ENCODE measurements around the gene EML1.
"Not testable (repeated sequence)": the region's sequence is repeated elsewhere in the genome, so short reads cannot be mapped to it uniquely, and the experiment has no call there.

The EML1 gene

GRCh38 chr14:99757331-99758070 lies 35.7 kb upstream of the EML1 start:
- H3K4me3 ChIP-seq (replicated peaks in 1 of 2; ENCODE audit: low read depth in 2 of 2, low read length in 2 of 2) = no peak overlapping the region
- TF ChIP-seq CTCF (IDR thresholded peaks at IDR 0.05; ENCODE audit: low read depth, low read length) = no peak
- DNase-seq (ENCODE audit: low read depth in 2 of 2) = peak; percentile 73 to 98

GRCh38 chr14:99758121-99758821 lies 34.9 kb upstream of the EML1 start:
- no peak for TF ChIP-seq CTCF (IDR thresholded peaks at IDR 0.05; ENCODE audit: low read depth, low read length)
- peak; percentile 67 to 91 for DNase-seq (ENCODE audit: low read depth in 2 of 2)
- H3K4me3 ChIP-seq (replicated peaks in 1 of 2; ENCODE audit: low read depth in 2 of 2, low read length in 2 of 2) = no peak overlapping the region

GRCh38 chr14:99758872-99759545 lies 34.2 kb upstream of the EML1 start:
- no peak overlapping the region for H3K4me3 ChIP-seq (replicated peaks in 1 of 2; ENCODE audit: low read depth in 2 of 2, low read length in 2 of 2)
- DNase-seq (ENCODE audit: low read depth in 2 of 2) = no peak
- no peak for TF ChIP-seq CTCF (IDR thresholded peaks at IDR 0.05; ENCODE audit: low read depth, low read length)

- H3K4me3 ChIP-seq (replicated peaks in 1 of 2; ENCODE audit: low read depth in 2 of 2, low read length in 2 of 2) = no peak overlapping the region
- DNase-seq (ENCODE audit: low read depth in 2 of 2) = no peak
- no peak for TF ChIP-seq CTCF (IDR thresholded peaks at IDR 0.05; ENCODE audit: low read depth, low read length)
Observed at GRCh38 chr14:99759546-99759925, 33.7 kb upstream of the EML1 start.

- no peak overlapping the region for H3K4me3 ChIP-seq (replicated peaks in 1 of 2; ENCODE audit: low read depth in 2 of 2, low read length in 2 of 2)
- no peak for TF ChIP-seq CTCF (IDR thresholded peaks at IDR 0.05; ENCODE audit: low read depth, low read length)
- DNase-seq (ENCODE audit: low read depth in 2 of 2) = no peak
Observed at GRCh38 chr14:99760817-99761216, 32.4 kb upstream of the EML1 start.

- H3K4me3 ChIP-seq (replicated peaks in 1 of 2; ENCODE audit: low read depth in 2 of 2, low read length in 2 of 2); DNase-seq (ENCODE audit: low read depth in 2 of 2): not testable (repeated sequence)
Observed at GRCh38 chr14:99762911-99763310, 30.3 kb upstream of the EML1 start.

Data from cardiac fibroblast (primary cell).